Measurements from ENCODE around the gene SPRING1.

Gene SPRING1

DNA sequence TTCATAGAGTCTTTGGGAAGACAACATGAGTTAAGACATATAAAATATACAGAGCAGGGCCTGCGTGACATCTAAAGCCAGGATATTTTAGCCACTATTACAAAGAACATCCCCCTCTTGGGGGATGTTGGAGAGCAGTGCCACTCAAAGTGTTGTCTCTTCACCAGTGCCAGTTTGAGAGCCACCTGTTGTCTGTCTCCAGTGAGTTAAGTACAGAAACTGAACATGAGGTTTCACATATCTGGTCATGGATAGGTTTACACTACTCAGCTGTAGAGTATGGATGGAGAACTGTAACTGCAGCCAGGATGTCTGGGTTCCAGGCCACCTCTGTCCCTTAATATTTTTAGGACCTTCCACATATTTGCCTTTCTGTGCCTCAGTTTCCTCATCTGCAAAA lies 39.4 kb upstream of the SPRING1 start:
- TF ChIP-seq, protein P1, sequence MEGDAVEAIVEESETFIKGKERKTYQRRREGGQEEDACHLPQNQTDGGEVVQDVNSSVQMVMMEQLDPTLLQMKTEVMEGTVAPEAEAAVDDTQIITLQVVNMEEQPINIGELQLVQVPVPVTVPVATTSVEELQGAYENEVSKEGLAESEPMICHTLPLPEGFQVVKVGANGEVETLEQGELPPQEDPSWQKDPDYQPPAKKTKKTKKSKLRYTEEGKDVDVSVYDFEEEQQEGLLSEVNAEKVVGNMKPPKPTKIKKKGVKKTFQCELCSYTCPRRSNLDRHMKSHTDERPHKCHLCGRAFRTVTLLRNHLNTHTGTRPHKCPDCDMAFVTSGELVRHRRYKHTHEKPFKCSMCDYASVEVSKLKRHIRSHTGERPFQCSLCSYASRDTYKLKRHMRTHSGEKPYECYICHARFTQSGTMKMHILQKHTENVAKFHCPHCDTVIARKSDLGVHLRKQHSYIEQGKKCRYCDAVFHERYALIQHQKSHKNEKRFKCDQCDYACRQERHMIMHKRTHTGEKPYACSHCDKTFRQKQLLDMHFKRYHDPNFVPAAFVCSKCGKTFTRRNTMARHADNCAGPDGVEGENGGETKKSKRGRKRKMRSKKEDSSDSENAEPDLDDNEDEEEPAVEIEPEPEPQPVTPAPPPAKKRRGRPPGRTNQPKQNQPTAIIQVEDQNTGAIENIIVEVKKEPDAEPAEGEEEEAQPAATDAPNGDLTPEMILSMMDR (IDR thresholded peaks at IDR 0.05; ENCODE audit: low read depth, low read length): no peak
- no peak overlapping the region for H3K4me3 ChIP-seq (ENCODE audit: low read depth, low read length)
- no peaks in the 10 kb centered on the region for H3K4me1 ChIP-seq
- H3K36me3 ChIP-seq: 0 out of 2 replicates have a peak, but pooled peaks cover 3% of the 10 kb centered on the region
- DNase-seq: no peak
- H3K9me3 ChIP-seq: no peaks in the 10 kb centered on the region
- H3K27me3 ChIP-seq: no peaks in the 10 kb centered on the region

DNA sequence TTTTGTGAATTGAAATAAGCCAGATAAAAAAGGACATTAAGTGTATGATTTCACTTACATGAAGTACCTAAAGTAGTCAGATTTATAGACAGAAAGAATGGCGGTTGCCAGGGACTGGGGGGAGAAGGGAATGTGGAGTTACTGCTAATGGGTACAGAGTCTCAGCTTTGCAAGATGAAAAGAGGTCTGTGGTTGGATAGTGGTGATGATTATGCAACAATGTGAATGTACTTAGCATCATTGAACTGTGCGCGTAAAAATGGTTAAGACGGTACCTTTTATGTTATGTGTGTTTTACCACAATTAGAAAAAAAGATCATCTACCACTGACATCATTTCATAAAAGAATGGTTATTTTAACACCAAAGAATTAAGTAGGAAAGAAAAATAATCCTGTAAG lies 36.2 kb upstream of the SPRING1 start:
- Histone ChIP-seq H3K36me3 (0 out of 2 replicates have a peak, but pooled peaks cover 3% of the 10 kb centered on the region), H3K4me1 (no peaks in the 10 kb centered on the region), H3K27me3 (no peaks in the 10 kb centered on the region), H3K4me3 (ENCODE audit: low read depth, low read length) (no peak overlapping the region), H3K9me3 (no peaks in the 10 kb centered on the region)
- DNase-seq: no peak
- TF ChIP-seq, protein P1 (IDR thresholded peaks at IDR 0.05; ENCODE audit: low read depth, low read length): no peak

DNA sequence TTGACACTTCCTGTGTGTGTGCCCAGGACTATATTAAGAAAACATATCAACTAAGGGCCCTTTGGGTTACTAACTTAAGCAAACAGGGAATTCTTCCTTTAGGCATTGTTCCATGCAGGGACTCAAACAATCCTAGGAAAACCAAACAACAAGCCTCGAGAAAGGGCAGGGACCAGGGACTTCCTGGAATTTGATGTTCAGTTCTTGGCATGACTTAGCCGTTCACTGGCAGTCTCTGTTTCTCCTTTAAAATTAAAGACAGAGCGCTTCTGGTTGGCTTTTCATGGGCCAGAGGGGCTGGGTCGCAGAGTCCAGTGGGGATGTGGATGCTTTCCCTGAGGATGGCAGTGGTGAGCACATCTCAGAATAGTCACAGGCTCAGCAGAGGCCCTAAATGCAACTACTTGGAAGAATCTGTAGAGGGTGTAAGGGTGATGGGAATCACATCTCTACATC lies 35.4 kb upstream of the SPRING1 start:
- Histone ChIP-seq H3K27me3 (no peaks in the 10 kb centered on the region), H3K9me3 (no peaks in the 10 kb centered on the region), H3K4me1 (no peaks in the 10 kb centered on the region), H3K4me3 (ENCODE audit: low read depth, low read length) (no peak overlapping the region), H3K36me3 (0 out of 2 replicates have a peak, but pooled peaks cover 3% of the 10 kb centered on the region)
- no peak for DNase-seq
- TF ChIP-seq, protein P1 (IDR thresholded peaks at IDR 0.05; ENCODE audit: low read depth, low read length): no peak

DNA sequence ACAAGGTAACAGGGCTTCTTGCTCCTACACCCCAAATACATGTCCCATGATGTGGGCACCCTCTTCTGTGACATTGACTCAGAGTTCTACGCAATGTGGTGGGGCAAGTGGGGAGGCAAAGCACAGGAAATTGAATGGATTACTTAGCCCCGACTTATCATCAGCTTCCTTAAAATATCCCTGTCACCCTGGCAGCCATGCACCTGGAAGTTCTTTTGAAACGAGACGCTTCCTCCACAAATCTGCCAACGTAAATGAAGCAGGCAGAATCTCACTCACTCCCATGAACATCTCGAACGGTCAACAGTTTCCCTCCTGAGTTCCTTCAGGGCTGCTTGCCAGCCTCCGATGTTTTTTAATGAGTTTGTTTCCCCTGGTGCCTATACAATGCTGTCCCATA lies 33.8 kb upstream of the SPRING1 start:
- DNase-seq: no peak
- H3K36me3 ChIP-seq: peaks cover 5% of the 10 kb centered on the region
- no peak overlapping the region for H3K4me3 ChIP-seq (ENCODE audit: low read depth, low read length)
- TF ChIP-seq, protein P1 (IDR thresholded peaks at IDR 0.05; ENCODE audit: low read depth, low read length): no peak
- no peaks in the 10 kb centered on the region for H3K27me3 ChIP-seq
- H3K9me3 ChIP-seq: no peaks in the 10 kb centered on the region
- no peaks in the 10 kb centered on the region for H3K4me1 ChIP-seq

DNA sequence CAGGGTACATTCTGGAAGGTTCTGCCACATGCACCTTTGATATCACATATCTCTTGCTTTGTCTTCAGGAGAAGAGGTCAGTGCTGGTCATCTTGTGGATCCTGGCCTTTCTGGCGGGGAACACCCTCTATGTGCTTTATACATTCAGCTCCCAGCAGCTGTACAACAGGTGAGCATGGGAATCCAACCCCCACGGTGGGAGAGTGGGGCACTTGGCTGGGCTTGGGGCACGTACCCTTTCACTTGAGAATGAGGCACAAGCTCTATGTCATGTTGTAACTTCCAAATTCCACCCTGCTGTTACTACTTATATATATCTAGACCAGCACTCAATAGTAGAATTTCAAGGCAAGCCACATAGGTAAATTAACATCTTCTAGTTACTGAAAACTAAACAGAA lies 28.9 kb upstream of the SPRING1 start:
- Histone ChIP-seq H3K9me3 (no peaks in the 10 kb centered on the region), H3K4me1 (no peaks in the 10 kb centered on the region), H3K36me3 (peaks cover 10% of the 10 kb centered on the region), H3K27me3 (no peaks in the 10 kb centered on the region), H3K4me3 (ENCODE audit: low read depth, low read length) (no peak overlapping the region)
- DNase-seq: no peak
- TF ChIP-seq, protein P1 (IDR thresholded peaks at IDR 0.05; ENCODE audit: low read depth, low read length): no peak

DNA sequence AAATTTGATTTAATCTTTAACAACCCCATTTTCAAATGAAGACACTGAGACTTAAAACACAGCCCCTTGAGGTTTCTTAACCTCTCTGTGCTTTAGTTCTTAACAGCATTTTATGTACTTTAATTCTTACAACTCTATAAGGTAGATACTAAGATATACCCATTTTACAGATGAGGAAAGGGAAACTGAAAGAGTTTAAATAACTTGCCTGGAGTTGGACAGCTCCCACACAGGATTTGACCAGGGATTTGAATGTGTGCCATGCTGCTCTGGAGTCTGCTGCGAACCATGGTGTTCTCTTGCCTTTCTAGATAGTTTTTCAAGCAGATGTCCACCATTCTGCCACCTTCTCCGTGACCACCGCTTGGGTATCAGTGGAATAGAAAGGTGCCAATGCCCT lies 28.4 kb upstream of the SPRING1 start:
- Histone ChIP-seq H3K27me3 (no peaks in the 10 kb centered on the region), H3K9me3 (no peaks in the 10 kb centered on the region), H3K4me1 (no peaks in the 10 kb centered on the region)

More for the DNA sequence above, 28.4 kb upstream of the SPRING1 start:
- TF ChIP-seq, protein P1 (IDR thresholded peaks at IDR 0.05; ENCODE audit: low read depth, low read length): no peak
- Histone ChIP-seq H3K4me3 (ENCODE audit: low read depth, low read length) (no peak overlapping the region), H3K36me3 (peaks cover 13% of the 10 kb centered on the region)
- no peak for DNase-seq
